HL-60 (cell line): ENCODE results near the gene GTF2H1.
"Not testable (repeated sequence)": the region's sequence is repeated elsewhere in the genome, so short reads cannot be mapped to it uniquely, and the experiment has no call there.

Source experiments
- DNase-seq, 2 experiments: peaks; one replicate each; pipeline ENCODE4 v3.0.0-alpha.2; 2010 to 2020; ENCODE audit warnings: low read depth in 1 of 2, low spot score in 1 of 2
- H3K27ac ChIP-seq: fragments of 250-450 bp; sonication (Bioruptor Pico); replicated peaks from 2 replicates; pipeline ENCODE4 v1.5.1; 2020; ENCODE audit warnings: mild to moderate bottlenecking, moderate library complexity
- H3K27me3 ChIP-seq: fragments of 250-450 bp; sonication (Bioruptor Pico); 2 replicates; pipeline ENCODE4 v1.5.1; 2021; ENCODE audit warnings: mild to moderate bottlenecking, moderate library complexity; ENCODE audit not compliant: insufficient read depth, poor library complexity, severe bottlenecking
- H3K4me3 ChIP-seq: replicated peaks from 2 replicates; pipeline ENCODE4 v1.5.1; 2011; ENCODE audit warnings: mild to moderate bottlenecking, control low read depth, low read length; ENCODE audit not compliant: insufficient read depth
- CTCF ChIP-seq: IDR thresholded peaks from one replicate; pipeline ENCODE4 v1.5.1; 2011; ENCODE audit warnings: low read length, control low read depth, inconsistent platforms; ENCODE audit not compliant: insufficient read depth
- GABPA ChIP-seq: IDR thresholded peaks from 2 replicates; pipeline ENCODE4 v1.6.1; 2012; ENCODE audit warnings: low read depth
- POLR2AphosphoS5 ChIP-seq: IDR thresholded peaks from 2 replicates; pipeline ENCODE4 v1.6.1; 2012; ENCODE audit warnings: low read depth
- REST ChIP-seq: IDR thresholded peaks from 2 replicates; pipeline ENCODE4 v1.6.1; 2012; ENCODE audit warnings: low read depth; ENCODE audit not compliant: insufficient replicate concordance
- SPI1 ChIP-seq: IDR thresholded peaks from 2 replicates; pipeline ENCODE4 v1.6.1; 2012; ENCODE audit warnings: low read depth, mild to moderate bottlenecking, borderline replicate concordance

Gene GTF2H1

GRCh38 chr11:18394928-18395734 is 72.8 kb downstream of the GTF2H1 start:
- peak in 1 of 2 experiments; percentile 9 for DNase-seq
- Histone ChIP-seq H3K4me3 (peak overlapping the region; percentile 65), H3K27ac (peak overlapping the region; percentile 94), H3K27me3 (no peaks in the 10 kb centered on the region)
- TF ChIP-seq SPI1 (no peak), REST (no peak), CTCF (no peak), GABPA (no peak), POLR2AphosphoS5 (no peak)

- DNase-seq: peak; percentile 92 to 98
- no peaks in the 10 kb centered on the region for H3K27me3 ChIP-seq
- peak overlapping the region; percentile 65 for H3K4me3 ChIP-seq
- TF ChIP-seq POLR2AphosphoS5: peak; percentile 63
- TF ChIP-seq SPI1: no peak
- 0 out of 2 replicates have a peak, but pooled peaks have one; percentile 6 for TF ChIP-seq GABPA
- peak overlapping the region; percentile 94 for H3K27ac ChIP-seq
Observed at GRCh38 chr11:18395735-18396504, 73.6 kb downstream of the GTF2H1 start.

GRCh38 chr11:18397921-18398320 is 75.6 kb downstream of the GTF2H1 start:
- no peak for TF ChIP-seq GABPA
- TF ChIP-seq SPI1: no peak
- TF ChIP-seq REST: no peak
- no peak for TF ChIP-seq POLR2AphosphoS5
- TF ChIP-seq CTCF: no peak
- no peaks in the 10 kb centered on the region for H3K27me3 ChIP-seq
- no peak for DNase-seq
- no peak overlapping the region for H3K27ac ChIP-seq
- H3K4me3 ChIP-seq: no peak overlapping the region

- not testable (repeated sequence) for H3K4me3 ChIP-seq, H3K27ac ChIP-seq, DNase-seq, H3K27me3 ChIP-seq
Observed at GRCh38 chr11:18401077-18401476, 78.7 kb downstream of the GTF2H1 start.
